HG03575 (cell line): ENCODE data around the gene RNF220.

Source experiments
- ATAC-seq: cut with Tn5 transposase; IDR thresholded peaks from one replicate; pipeline ENCODE4 v1.9.1; 2021; ENCODE audit not compliant: unreplicated experiment, insufficient number of reproducible peaks, low FRiP score; ENCODE audit errors: extremely low read depth

RNF220 gene

GRCh38 chr1:44508397-44508745, 103.3 kb downstream of the RNF220 start:
- no peak for ATAC-seq

GRCh38 chr1:44511363-44511762, 106.3 kb downstream of the RNF220 start:
- ATAC-seq, result no peak

- ATAC-seq, result no peak
Observed at GRCh38 chr1:44511769-44512168, 106.7 kb downstream of the RNF220 start.

GRCh38 chr1:44512313-44512885, 107.3 kb downstream of the RNF220 start:
- ATAC-seq, result no peak

GRCh38 chr1:44513111-44513510, 108.1 kb downstream of the RNF220 start:
- no peak for ATAC-seq

GRCh38 chr1:44514673-44515072, 109.6 kb downstream of the RNF220 start:
- ATAC-seq, result no peak

GRCh38 chr1:44515416-44515815, 110.4 kb downstream of the RNF220 start:
- ATAC-seq, result no peak

- no peak for ATAC-seq
Observed at GRCh38 chr1:44519035-44519676, 114.1 kb downstream of the RNF220 start.

- no peak for ATAC-seq
Observed at GRCh38 chr1:44521378-44522080, 116.5 kb downstream of the RNF220 start.

- ATAC-seq, result no peak
Observed at GRCh38 chr1:44523593-44524591, 118.8 kb downstream of the RNF220 start.

- no peak for ATAC-seq
Observed at GRCh38 chr1:44524655-44525500, 119.8 kb downstream of the RNF220 start.

GRCh38 chr1:44526295-44527073, 121.4 kb downstream of the RNF220 start:
- ATAC-seq, result no peak

- no peak for ATAC-seq
Observed at GRCh38 chr1:44531785-44532566, 126.9 kb downstream of the RNF220 start.

GRCh38 chr1:44532567-44532944, 127.5 kb downstream of the RNF220 start:
- ATAC-seq, result no peak

- ATAC-seq, result no peak
Observed at GRCh38 chr1:44534771-44535170, 129.7 kb downstream of the RNF220 start.

GRCh38 chr1:44536357-44537209, 131.5 kb downstream of the RNF220 start:
- ATAC-seq, result no peak
